Neuron (in vitro differentiated cells): ENCODE data around the gene TSHZ2.
"Not testable (repeated sequence)": the region's sequence is repeated elsewhere in the genome, so short reads cannot be mapped to it uniquely, and the experiment has no call there.

ENCODE experiments used
- H2AFZ ChIP-seq: one replicate; pipeline ENCODE4 v1.6.1; 2013; ENCODE audit warnings: low read depth, mild to moderate bottlenecking, inconsistent platforms, low read length, moderate library complexity
- H3K27me3 ChIP-seq: one replicate; pipeline ENCODE4 v1.6.1; 2013; ENCODE audit warnings: low read length; ENCODE audit not compliant: insufficient read depth
- H3K36me3 ChIP-seq: one replicate; pipeline ENCODE4 v1.6.1; 2013; ENCODE audit warnings: low read length; ENCODE audit not compliant: insufficient read depth
- H3K4me1 ChIP-seq: one replicate; pipeline ENCODE4 v1.6.1; 2013; ENCODE audit warnings: low read length; ENCODE audit not compliant: insufficient read depth
- H3K4me3 ChIP-seq: 2 replicates; pipeline ENCODE4 v1.5.1; 2013; ENCODE audit warnings: mild to moderate bottlenecking, low read length, moderate library complexity
- H3K9me3 ChIP-seq: one replicate; pipeline ENCODE4 v1.6.1; 2013; ENCODE audit warnings: low read length

TSHZ2 gene

DNA sequence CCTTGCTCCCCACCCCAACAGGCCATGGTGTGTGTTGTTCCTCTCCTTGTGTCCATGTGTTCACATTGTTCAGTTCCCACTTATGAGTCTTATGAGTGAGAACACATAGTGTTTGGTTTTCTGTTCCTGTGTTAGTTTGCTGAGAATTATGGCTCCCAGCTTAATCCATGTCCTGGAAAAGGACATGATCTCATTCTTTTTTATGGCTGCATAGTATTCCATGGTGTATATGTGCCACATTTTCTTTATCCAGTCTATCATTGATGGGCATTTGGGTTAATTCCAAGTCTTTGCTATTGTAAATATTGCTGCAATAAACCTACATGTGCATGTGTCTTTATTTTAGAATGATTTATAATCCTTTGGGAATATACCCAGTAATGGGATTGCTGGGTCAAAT is 5.6 kb upstream of the TSHZ2 start:
- H3K4me3 ChIP-seq, H3K9me3 ChIP-seq, H3K36me3 ChIP-seq, H3K4me1 ChIP-seq, H3K27me3 ChIP-seq, H2AFZ ChIP-seq: not testable (repeated sequence)

DNA sequence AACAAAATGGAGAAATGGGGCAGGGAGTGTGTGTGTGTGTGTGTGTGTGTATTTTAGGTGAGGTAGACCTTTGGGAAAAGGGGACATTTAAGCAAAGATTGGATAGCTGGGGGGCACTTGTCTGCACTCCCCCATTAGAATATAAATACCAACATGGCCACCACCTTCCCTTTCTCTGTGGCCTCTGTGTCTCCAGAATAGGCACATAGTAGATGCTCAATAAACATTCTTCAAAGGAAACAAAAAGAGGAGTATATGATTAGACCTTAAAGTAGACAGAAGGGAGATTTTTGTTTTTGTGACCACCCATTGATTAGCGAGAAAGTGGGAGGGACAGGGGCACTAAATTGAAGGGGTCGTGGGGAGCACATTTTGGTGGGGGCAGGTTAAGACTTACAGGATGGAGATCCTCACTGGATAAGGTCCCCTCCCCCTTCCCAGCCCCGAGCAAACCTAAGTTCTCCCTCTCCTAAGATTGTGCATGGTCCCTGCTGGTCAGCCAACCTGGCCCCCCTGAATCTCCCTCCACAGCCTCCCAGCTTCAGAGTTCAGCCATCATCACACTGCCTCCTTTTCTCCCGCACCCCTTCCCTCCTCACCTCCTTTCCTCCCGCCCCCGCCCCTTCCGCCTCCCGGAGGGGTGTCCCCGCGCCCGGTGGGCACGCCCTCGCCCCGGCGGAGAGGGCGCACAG is 514 bp upstream of the TSHZ2 start:
- Histone ChIP-seq H3K4me3 (peak overlapping the region; percentile 56), H3K27me3 (no peaks in the 10 kb centered on the region), H3K4me1 (peaks cover 21% of the 10 kb centered on the region), H3K9me3 (no peaks in the 10 kb centered on the region), H3K36me3 (no peaks in the 10 kb centered on the region), H2AFZ (peak overlapping the region; percentile 81)

DNA sequence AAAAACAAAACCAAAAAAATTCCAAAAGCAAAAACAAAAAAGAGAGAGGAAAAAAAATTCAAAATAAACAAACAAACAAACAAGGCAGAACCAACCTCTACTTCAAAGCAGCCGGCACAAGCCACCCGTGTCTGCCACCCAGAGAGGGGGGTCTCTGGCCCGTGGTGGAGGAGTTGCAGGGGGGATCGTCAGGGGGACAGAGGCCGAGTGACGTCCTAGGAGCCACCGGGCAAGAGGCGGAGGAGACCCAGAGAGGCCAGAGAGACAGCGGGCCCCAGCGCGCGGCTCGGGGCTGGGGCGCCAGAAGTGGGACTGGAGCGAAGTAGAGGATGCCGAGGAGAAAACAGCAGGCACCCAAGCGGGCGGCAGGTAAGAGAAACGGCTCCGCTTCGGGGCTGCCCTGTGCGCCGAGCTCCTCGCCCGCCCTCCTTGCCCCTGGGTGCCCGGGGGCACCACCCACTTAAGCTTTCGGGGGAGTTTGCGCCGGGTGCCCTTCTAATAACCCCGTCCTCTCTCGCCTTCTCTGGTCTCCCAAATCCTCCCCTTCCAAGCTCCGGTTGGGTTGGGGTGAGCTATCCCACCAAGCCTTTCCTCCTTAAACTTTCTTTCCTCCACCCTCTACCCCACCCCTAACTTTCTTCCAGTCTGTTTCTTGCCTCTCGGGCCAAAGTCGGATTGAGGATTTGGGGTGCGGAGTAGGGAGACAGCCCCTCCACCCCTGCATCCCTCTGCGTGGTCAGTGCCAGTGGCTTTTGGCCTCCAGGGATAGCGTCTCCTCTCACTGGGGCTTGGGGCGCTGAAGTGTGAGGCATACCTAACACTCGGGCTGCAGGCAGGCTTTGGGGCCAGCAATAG is 1.0 kb downstream of the TSHZ2 start:
- H2AFZ ChIP-seq, result peak overlapping the region; percentile 94
- H3K36me3 ChIP-seq, result no peaks in the 10 kb centered on the region
- H3K4me3 ChIP-seq, result peak overlapping the region; percentile 56
- peaks cover 21% of the 10 kb centered on the region for H3K4me1 ChIP-seq
- no peaks in the 10 kb centered on the region for H3K9me3 ChIP-seq
- H3K27me3 ChIP-seq, result no peaks in the 10 kb centered on the region

DNA sequence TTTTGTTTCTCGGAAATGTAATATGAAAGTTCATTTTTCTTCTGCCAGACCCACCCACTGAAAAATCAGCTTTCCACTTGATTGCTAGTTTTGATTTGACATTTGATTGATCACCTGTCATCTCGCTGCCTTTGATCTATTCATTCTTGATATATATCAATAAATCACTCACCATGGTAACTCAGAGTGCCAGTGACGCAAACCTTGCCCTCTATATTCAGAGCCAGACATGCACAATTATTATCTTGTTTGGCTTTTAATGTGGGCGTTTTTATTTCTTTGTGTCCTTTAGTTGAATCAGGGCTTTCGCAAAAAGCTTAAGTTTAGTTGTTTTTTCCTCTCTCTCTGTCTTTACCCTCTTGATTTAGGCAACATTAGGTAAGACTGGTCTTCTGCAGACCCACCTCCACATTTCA is 2.0 kb downstream of the TSHZ2 start:
- Histone ChIP-seq H3K36me3 (no peaks in the 10 kb centered on the region), H3K27me3 (no peaks in the 10 kb centered on the region), H2AFZ (no peak overlapping the region), H3K4me3 (peak overlapping the region; percentile 56), H3K4me1 (peaks cover 21% of the 10 kb centered on the region), H3K9me3 (no peaks in the 10 kb centered on the region)

DNA sequence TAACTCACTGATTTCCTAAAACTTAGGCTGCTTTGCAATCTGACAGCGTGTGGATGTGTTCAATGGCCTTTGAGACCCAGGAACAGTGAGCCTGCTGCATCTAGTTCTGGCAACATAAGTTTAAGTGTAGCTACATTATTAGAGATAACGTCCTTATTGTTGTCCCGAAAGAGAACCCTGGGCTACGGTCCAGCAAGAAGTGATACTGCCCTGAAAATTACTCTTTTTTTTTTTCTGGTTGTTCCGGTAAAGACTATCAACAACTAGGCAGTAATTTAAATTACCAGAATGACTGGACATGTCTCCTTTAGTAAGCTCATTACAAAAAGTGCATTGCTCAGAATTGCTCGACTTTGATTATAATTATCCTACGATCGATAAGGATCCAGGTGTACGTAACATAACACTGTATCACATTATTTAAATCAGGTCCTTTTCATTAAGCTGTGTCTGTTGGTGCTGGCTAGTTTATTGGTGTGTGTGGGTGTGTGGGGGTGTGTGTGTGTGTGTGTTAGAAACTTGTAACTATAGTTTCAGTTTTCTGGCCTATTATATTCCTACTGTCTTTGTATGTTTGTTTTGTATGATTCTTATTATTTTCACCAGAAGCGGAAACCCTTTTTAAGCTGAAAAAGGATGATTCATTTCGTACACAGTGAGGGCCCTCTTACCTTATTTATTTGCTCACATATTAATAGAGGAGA is 3.0 kb downstream of the TSHZ2 start:
- H3K4me3 ChIP-seq, result no peak overlapping the region
- no peak overlapping the region for H2AFZ ChIP-seq
- no peaks in the 10 kb centered on the region for H3K27me3 ChIP-seq
- no peaks in the 10 kb centered on the region for H3K36me3 ChIP-seq
- H3K9me3 ChIP-seq, result no peaks in the 10 kb centered on the region
- peaks cover 21% of the 10 kb centered on the region for H3K4me1 ChIP-seq

DNA sequence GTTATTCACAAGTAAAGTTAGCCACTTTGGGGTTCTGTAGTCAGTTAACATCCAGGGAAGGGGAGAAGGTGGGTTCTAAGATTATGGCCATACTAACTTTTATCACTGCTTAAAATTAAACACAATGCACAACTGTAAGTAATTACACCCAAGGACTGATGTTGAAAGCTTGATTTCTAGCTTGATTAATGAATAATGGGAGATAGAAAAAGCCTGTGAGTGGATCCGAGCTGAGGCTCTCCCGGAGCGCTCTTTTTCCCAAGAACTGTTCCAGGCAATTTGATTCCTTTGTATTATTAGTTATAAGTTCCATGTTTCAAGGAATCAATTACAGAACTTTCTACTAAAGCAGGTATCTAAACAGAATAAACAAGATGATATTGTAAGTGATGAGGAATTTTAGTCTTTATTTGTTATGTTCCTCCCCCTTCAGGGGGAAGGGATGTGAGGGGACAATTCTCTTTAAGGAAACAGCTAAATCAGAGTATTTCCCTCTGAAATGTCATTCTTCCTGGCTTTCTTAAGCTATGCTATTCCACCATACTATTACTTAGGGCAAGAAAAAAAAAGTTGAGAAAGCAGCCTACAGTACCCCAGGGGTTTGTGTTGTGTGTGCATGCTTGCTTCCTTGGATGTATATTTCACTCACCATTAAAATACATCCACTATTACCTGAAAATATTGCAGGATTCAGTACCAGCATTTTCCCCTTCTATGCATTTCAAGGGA is 3.8 kb downstream of the TSHZ2 start:
- no peaks in the 10 kb centered on the region for H3K27me3 ChIP-seq
- no peaks in the 10 kb centered on the region for H3K9me3 ChIP-seq
- peaks cover 21% of the 10 kb centered on the region for H3K4me1 ChIP-seq
- no peak overlapping the region for H2AFZ ChIP-seq
- H3K36me3 ChIP-seq, result no peaks in the 10 kb centered on the region
- H3K4me3 ChIP-seq, result no peak overlapping the region

DNA sequence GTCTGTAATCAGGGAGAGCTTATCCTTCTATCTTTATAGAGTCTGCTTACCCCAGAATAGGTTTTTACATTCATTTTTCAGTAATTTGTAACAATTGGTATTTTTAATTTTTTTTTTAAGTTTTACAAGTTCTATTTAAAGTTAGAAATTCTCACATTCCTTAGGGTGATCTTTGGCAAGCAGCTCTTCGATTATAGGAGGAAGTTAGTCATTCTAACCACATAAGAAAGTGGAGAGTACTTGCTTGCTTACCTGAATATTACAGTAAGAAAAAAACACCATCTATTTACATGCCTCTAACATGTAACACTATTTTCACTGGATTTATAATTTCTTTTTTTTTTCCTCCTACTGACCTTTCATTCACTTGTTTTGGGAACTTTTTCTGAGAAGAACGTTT is 6.7 kb downstream of the TSHZ2 start:
- Histone ChIP-seq H3K9me3 (no peaks in the 10 kb centered on the region), H3K4me1 (peaks cover 11% of the 10 kb centered on the region), H3K27me3 (no peaks in the 10 kb centered on the region), H3K36me3 (no peaks in the 10 kb centered on the region), H3K4me3 (no peak overlapping the region), H2AFZ (no peak overlapping the region)

DNA sequence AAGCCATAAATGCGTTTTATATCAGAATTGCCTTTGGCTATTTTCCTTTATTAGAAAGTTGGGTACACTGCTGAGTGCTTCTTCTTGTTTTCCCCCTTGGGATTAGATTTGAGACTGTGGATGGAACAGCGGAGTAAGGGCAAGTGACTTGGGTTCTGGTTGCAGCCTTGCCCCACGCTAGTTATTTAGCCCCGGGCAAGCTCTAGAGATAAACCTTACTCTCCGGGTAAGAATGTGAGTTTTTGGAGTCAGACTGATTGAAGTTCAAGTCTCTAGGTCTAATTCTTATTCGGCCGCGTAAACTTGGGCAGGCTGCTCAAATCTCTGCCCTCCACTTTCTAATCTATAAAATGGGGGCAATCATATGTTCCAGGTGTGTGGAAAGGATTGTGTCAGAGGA is 8.9 kb downstream of the TSHZ2 start:
- H2AFZ ChIP-seq, result no peak overlapping the region
- no peaks in the 10 kb centered on the region for H3K27me3 ChIP-seq
- H3K4me3 ChIP-seq, result no peak overlapping the region
- H3K9me3 ChIP-seq, result no peaks in the 10 kb centered on the region
- no peaks in the 10 kb centered on the region for H3K36me3 ChIP-seq
- H3K4me1 ChIP-seq, result no peaks in the 10 kb centered on the region

DNA sequence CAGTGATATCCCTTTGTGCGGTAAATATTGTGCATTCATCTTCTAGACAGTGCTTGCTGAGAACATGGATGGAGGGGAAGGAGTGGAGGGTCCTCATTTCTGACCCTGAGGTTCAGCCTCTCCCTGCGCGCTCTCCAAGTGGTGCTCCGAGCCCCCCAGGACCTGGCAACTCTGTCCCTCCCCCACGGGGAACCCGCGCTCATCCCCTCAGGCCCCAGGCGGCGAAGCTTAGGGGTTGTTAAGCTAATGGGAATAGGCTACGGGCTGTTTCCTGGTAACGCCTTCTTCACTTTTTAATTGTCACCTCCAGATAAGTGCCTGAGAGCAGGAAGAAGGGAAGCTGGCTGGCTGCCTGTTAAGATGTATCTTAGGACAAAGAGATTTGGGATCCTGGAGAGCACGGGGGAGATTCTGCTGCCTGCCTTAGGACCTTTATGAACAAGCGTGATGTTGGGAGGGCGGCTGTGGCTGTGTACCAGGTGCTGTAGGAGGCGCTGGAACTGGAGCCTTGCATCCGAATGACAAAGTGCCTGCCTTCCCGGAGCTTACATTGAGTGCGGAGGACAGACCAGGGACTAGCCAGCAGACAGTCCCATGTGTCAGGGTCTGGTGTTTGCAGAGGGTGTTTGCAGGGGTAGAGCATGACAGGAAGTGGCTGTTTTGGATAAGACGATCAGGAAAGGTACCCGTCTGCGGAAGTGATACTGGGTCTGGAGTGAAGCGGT is 11.7 kb downstream of the TSHZ2 start:
- H3K9me3 ChIP-seq, result no peaks in the 10 kb centered on the region
- H3K36me3 ChIP-seq, result no peaks in the 10 kb centered on the region

DNA sequence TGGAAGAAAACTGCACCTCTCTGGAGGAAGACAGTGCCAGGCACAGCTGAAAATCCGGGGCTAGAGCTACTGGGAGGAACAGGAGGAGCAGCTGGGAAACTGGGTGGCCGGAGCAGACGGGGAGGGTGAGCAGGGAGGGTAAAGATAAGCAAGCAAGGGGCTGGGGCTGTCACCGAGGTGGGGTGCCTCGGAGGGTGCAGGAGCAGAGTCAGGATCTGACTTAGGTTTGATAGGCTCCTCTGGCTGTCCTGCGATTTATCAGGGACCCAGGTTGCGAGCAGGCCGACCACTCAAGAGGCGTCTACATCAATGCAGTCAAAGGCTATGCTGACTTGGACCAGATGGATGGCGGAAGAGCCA is 12.3 kb downstream of the TSHZ2 start:
- Histone ChIP-seq H3K36me3 (no peaks in the 10 kb centered on the region), H3K9me3 (no peaks in the 10 kb centered on the region), H3K4me1 (no peaks in the 10 kb centered on the region), H3K4me3 (no peak overlapping the region), H3K27me3 (no peaks in the 10 kb centered on the region), H2AFZ (no peak overlapping the region)

More for the DNA sequence above, 11.7 kb downstream of the TSHZ2 start:
- Histone ChIP-seq H3K27me3 (no peaks in the 10 kb centered on the region), H2AFZ (no peak overlapping the region), H3K4me1 (no peaks in the 10 kb centered on the region), H3K4me3 (no peak overlapping the region)

DNA sequence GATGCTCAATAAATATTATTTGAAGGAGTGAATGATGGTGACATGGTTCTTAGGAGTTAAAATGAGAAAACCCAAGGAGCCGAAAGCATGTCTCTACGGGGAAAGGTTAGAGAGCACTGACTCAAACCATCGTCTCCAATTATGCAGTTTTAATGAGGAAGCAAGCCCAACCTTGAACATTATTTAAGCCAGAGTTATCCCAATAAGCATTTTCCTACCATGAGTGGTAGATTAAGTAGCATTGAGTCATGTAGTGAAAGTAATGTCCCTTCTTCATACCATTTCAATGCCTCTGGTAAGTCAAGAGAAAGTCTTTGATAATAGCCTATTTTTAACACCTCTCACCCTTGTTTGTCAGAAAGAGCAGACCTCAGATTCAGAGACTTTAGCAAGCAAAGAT is 13.5 kb downstream of the TSHZ2 start:
- H3K27me3 ChIP-seq, result no peaks in the 10 kb centered on the region
- no peaks in the 10 kb centered on the region for H3K36me3 ChIP-seq
- H3K4me3 ChIP-seq, result no peak overlapping the region
- H2AFZ ChIP-seq, result no peak overlapping the region
- H3K4me1 ChIP-seq, result no peaks in the 10 kb centered on the region
- H3K9me3 ChIP-seq, result no peaks in the 10 kb centered on the region

DNA sequence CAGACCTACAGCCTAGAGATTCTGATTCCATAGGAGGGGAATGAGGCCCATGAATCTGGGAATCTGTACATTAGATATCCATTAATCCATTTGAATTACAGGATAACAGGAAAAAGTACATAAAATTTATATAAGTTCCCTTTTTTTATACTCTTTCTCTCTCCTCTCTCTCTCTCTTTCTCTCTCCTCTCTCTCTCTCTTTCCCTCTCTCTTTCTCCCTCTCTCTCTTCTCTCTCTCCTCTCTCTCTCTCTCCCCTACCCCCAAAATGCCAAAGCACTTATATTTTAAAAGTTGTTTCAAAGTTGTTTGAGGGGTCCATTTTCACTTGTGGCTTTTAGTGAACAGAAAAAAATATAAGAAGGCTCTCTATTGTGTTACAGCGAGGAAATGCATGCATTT is 15.1 kb downstream of the TSHZ2 start:
- Histone ChIP-seq H3K27me3 (no peaks in the 10 kb centered on the region), H3K9me3 (no peaks in the 10 kb centered on the region), H2AFZ (no peak overlapping the region), H3K4me3 (no peak overlapping the region), H3K4me1 (no peaks in the 10 kb centered on the region), H3K36me3 (no peaks in the 10 kb centered on the region)
